HEK293 (cell line): Measurements from ENCODE around the gene WDR6.

ENCODE experiments used
- CTCF ChIA-PET: fragments of 350-600 bp; formaldehyde crosslinking; extraction: SDS; loops from one replicate; lab custom pipeline; 2021; ENCODE audit warnings: antibody characterized with exemption; lab: Yijun Ruan, JAX
- POLR2A ChIA-PET: fragments of 300-600 bp; formaldehyde crosslinking; extraction: SDS; loops from one replicate; lab custom pipeline; 2020; ENCODE audit warnings: antibody characterized with exemption, inconsistent platforms; lab: Yijun Ruan, JAX
- H3K27ac ChIP-seq: fragments of 200-500 bp; sonication (Bioruptor generic); 2 replicates; pipeline ENCODE4 v1.5.1; 2014; ENCODE audit warnings: low read depth, low read length, control low read depth, inconsistent platforms; ENCODE audit errors: extremely low read depth
- H3K36me3 ChIP-seq, 2 experiments: fragments of 200-500 bp in 1 of 2; sonication (Bioruptor generic) in 1 of 2; 1 replicate in 1 of 2; 2 replicates in 1 of 2; pipeline ENCODE4 v1.5.1; 2014 to 2017; ENCODE audit warnings: inconsistent platforms in 2 of 2, low read length in 2 of 2; ENCODE audit not compliant: control insufficient read depth in 2 of 2, insufficient read depth in 1 of 2
- H3K4me1 ChIP-seq: fragments of 200-500 bp; sonication (Bioruptor generic); 2 replicates; pipeline ENCODE4 v1.5.1; 2014; ENCODE audit warnings: mild to moderate bottlenecking, low read length, inconsistent platforms; ENCODE audit not compliant: control insufficient read depth, insufficient read depth
- H3K4me3 ChIP-seq: 2 replicates; pipeline ENCODE4 v1.5.1; 2011; ENCODE audit warnings: low read depth, mild to moderate bottlenecking, control low read depth, low read length, moderate library complexity
- H3K9me3 ChIP-seq: fragments of 200-500 bp; sonication (Bioruptor generic); 2 replicates; pipeline ENCODE4 v1.5.1; 2014; ENCODE audit warnings: low read depth, low read length, inconsistent platforms; ENCODE audit not compliant: control insufficient read depth, insufficient read depth
- KLF8 ChIP-seq: fragments of 450-650 bp; formaldehyde crosslinking; IDR thresholded peaks from 2 replicates; pipeline ENCODE4 v1.5.1; 2016; ENCODE audit warnings: missing biosample characterization, missing genetic modification characterization
- MEIS1 ChIP-seq: sonication (generic); formaldehyde crosslinking; IDR thresholded peaks from 2 replicates; pipeline ENCODE4 v1.8.1; 2022; ENCODE audit warnings: missing genetic modification reagents, mild to moderate bottlenecking, borderline replicate concordance
- MYNN ChIP-seq: fragments of 450-650 bp; formaldehyde crosslinking; IDR thresholded peaks from 2 replicates; pipeline ENCODE4 v1.5.1; 2016; ENCODE audit warnings: missing biosample characterization, missing genetic modification characterization, borderline replicate concordance
- ZBTB17 ChIP-seq: fragments of 450-650 bp; formaldehyde crosslinking; IDR thresholded peaks from 2 replicates; pipeline ENCODE4 v1.5.1; 2016; ENCODE audit warnings: missing biosample characterization, missing genetic modification characterization
- ZBTB44 ChIP-seq: fragments of 450-650 bp; IDR thresholded peaks from 2 replicates; pipeline ENCODE4 v1.5.1; 2018; ENCODE audit warnings: missing biosample characterization, mild to moderate bottlenecking, missing genetic modification characterization
- ZFP69B ChIP-seq: fragments of 450-650 bp; formaldehyde crosslinking; IDR thresholded peaks from 2 replicates; pipeline ENCODE4 v1.5.1; 2016; ENCODE audit warnings: missing biosample characterization, missing genetic modification characterization
- ZNF133 ChIP-seq: fragments of 450-650 bp; formaldehyde crosslinking; IDR thresholded peaks from 2 replicates; pipeline ENCODE4 v1.5.1; 2016; ENCODE audit warnings: missing biosample characterization, missing genetic modification characterization
- ZNF175 ChIP-seq: fragments of 450-650 bp; formaldehyde crosslinking; IDR thresholded peaks from 2 replicates; pipeline ENCODE4 v1.5.1; 2016; ENCODE audit warnings: missing biosample characterization, missing genetic modification characterization
- ZNF366 ChIP-seq: fragments of 450-650 bp; formaldehyde crosslinking; conservative IDR thresholded peaks from 2 replicates; pipeline ENCODE4 v1.5.1; 2016; ENCODE audit warnings: missing biosample characterization, missing genetic modification characterization
- ZNF37A ChIP-seq: fragments of 450-650 bp; IDR thresholded peaks from 2 replicates; pipeline ENCODE4 v1.5.1; 2018; ENCODE audit warnings: missing biosample characterization, missing genetic modification characterization
- ZNF416 ChIP-seq: fragments of 450-650 bp; formaldehyde crosslinking; IDR thresholded peaks from 2 replicates; pipeline ENCODE4 v1.5.1; 2016; ENCODE audit warnings: missing biosample characterization, missing genetic modification characterization
- ZNF488 ChIP-seq: fragments of 450-650 bp; formaldehyde crosslinking; IDR thresholded peaks from 2 replicates; pipeline ENCODE4 v1.5.1; 2016; ENCODE audit warnings: missing biosample characterization, missing genetic modification characterization
- ZNF501 ChIP-seq: fragments of 450-650 bp; formaldehyde crosslinking; IDR thresholded peaks from 2 replicates; pipeline ENCODE4 v1.5.1; 2016; ENCODE audit warnings: missing biosample characterization, missing genetic modification characterization
- ZNF560 ChIP-seq: fragments of 450-650 bp; formaldehyde crosslinking; IDR thresholded peaks from 2 replicates; pipeline ENCODE4 v1.5.1; 2017; ENCODE audit warnings: missing biosample characterization, missing genetic modification characterization, borderline replicate concordance
- ZNF571 ChIP-seq: fragments of 450-650 bp; formaldehyde crosslinking; IDR thresholded peaks from 2 replicates; pipeline ENCODE4 v1.5.0; 2017; ENCODE audit warnings: missing biosample characterization, missing genetic modification characterization
- ZNF600 ChIP-seq: fragments of 450-650 bp; formaldehyde crosslinking; IDR thresholded peaks from 2 replicates; pipeline ENCODE4 v1.5.1; 2016; ENCODE audit warnings: missing biosample characterization, missing genetic modification characterization
- ZNF610 ChIP-seq: fragments of 450-650 bp; formaldehyde crosslinking; IDR thresholded peaks from 2 replicates; pipeline ENCODE4 v1.5.1; 2016; ENCODE audit warnings: missing biosample characterization, missing genetic modification characterization, borderline replicate concordance
- ZNF624 ChIP-seq: fragments of 450-650 bp; formaldehyde crosslinking; IDR thresholded peaks from 2 replicates; pipeline ENCODE4 v1.5.1; 2017; ENCODE audit warnings: missing biosample characterization, missing genetic modification characterization
- ZNF629 ChIP-seq: fragments of 450-650 bp; formaldehyde crosslinking; IDR thresholded peaks from 2 replicates; pipeline ENCODE4 v1.5.1; 2017; ENCODE audit warnings: missing biosample characterization, missing genetic modification characterization
- ZNF677 ChIP-seq: fragments of 450-650 bp; IDR thresholded peaks from 2 replicates; pipeline ENCODE4 v1.5.0; 2018; ENCODE audit warnings: missing biosample characterization, mild to moderate bottlenecking, missing genetic modification characterization, moderate library complexity
- ZNF747 ChIP-seq: fragments of 450-650 bp; formaldehyde crosslinking; IDR thresholded peaks from 2 replicates; pipeline ENCODE4 v1.5.1; 2016; ENCODE audit warnings: missing biosample characterization, missing genetic modification characterization
- ZNF776 ChIP-seq: fragments of 450-650 bp; formaldehyde crosslinking; IDR thresholded peaks from 2 replicates; pipeline ENCODE4 v1.5.0; 2017; ENCODE audit warnings: missing biosample characterization, missing genetic modification characterization, borderline replicate concordance
- ZNF791 ChIP-seq: fragments of 450-650 bp; formaldehyde crosslinking; IDR thresholded peaks from 2 replicates; pipeline ENCODE4 v1.5.1; 2016; ENCODE audit warnings: missing biosample characterization, missing genetic modification characterization
- ZNF792 ChIP-seq: fragments of 450-650 bp; formaldehyde crosslinking; IDR thresholded peaks from 2 replicates; pipeline ENCODE4 v1.5.1; 2016; ENCODE audit warnings: missing biosample characterization, missing genetic modification characterization
- ZNF830 ChIP-seq: fragments of 450-650 bp; IDR thresholded peaks from 2 replicates; pipeline ENCODE4 v1.5.0; 2018; ENCODE audit warnings: missing biosample characterization, missing genetic modification characterization, low read depth, mild to moderate bottlenecking, moderate library complexity
- ZSCAN23 ChIP-seq: fragments of 450-650 bp; formaldehyde crosslinking; IDR thresholded peaks from 2 replicates; pipeline ENCODE4 v1.5.1; 2016; ENCODE audit warnings: missing biosample characterization, missing genetic modification characterization
- TF ChIP-seq, protein P1 (sequence below): fragments of 450-650 bp; formaldehyde crosslinking; IDR thresholded peaks from 2 replicates; pipeline ENCODE4 v1.5.1; 2017; ENCODE audit warnings: missing biosample characterization, missing genetic modification characterization
- TF ChIP-seq, protein P2 (sequence below): fragments of 450-650 bp; formaldehyde crosslinking; IDR thresholded peaks from 2 replicates; pipeline ENCODE4 v1.5.0; 2017; ENCODE audit warnings: missing biosample characterization, missing genetic modification characterization, borderline replicate concordance

The WDR6 gene

DNA sequence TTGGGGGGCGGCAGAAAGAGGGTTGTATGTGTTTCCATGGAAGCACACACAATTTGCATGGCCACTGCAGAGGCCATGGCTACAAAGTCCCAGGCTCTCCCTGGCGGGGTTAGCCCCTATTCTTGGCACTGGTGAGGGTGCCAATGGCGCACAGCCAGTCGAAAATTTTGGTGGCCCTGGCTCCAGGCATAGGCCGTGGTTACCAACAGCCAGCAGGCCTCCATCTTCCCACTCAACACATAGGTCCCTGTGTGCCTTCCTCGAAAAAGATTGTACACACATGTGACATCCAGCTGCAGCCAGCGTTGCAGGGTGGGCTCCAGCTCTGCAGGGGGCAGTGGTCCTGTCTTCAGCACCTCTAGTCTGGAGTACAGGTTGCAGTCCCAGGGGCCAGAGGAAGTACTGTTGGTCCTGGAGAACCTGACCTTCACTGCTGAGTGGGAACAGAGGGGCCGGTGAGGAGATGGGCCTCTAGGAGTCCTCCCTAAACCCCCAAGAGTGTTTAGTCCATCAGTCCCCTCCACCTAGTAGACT, 10.0 kb upstream of the WDR6 start:
- Histone ChIP-seq H3K4me3 (no peak overlapping the region), H3K9me3 (no peaks in the 10 kb centered on the region), H3K4me1 (peaks cover 13% of the 10 kb centered on the region), H3K27ac (no peak overlapping the region), H3K36me3 (peaks cover 0 to 17% of the 10 kb centered on the region in 2 experiments; a peak in 2 of 3 replicates)
- CTCF ChIA-PET: interaction anchor here (1.0 kb wide), 1 partner anchor 9 kb away, joined by 3 read pairs; no protein-coding TSS in a partner anchor
- POLR2A ChIA-PET: interaction anchor here (1.4 to 5.6 kb wide), 2 partner anchors 10 to 17 kb away, joined by 3 to 34 read pairs; partner anchors contain the start of gene WDR6
- TF ChIP-seq ZNF629 (tag by site-specific recombination) (no peak), MEIS1 (CRISPR knock-in tag) (no peak), ZNF830 (tag by site-specific recombination) (no peak), KLF8 (tag by site-specific recombination) (no peak), ZNF791 (tag by site-specific recombination) (no peak), ZNF610 (tag by site-specific recombination) (no peak), ZSCAN23 (tag by site-specific recombination) (no peak)

- Histone ChIP-seq H3K4me3 (no peak overlapping the region), H3K36me3 (peaks cover 0 to 17% of the 10 kb centered on the region in 2 experiments; a peak in 2 of 3 replicates), H3K4me1 (peaks cover 13% of the 10 kb centered on the region), H3K9me3 (no peaks in the 10 kb centered on the region), H3K27ac (no peak overlapping the region)
- POLR2A ChIA-PET: interaction anchor here (5.6 kb wide), 1 partner anchor 9 kb away, joined by 34 read pairs; the partner anchor contains the start of gene WDR6
- CTCF ChIA-PET: interaction anchor here (0.7 kb wide), 1 partner anchor 20 kb away, joined by 3 read pairs; the partner anchor contains the start of gene DALRD3
- TF ChIP-seq, protein P1, sequence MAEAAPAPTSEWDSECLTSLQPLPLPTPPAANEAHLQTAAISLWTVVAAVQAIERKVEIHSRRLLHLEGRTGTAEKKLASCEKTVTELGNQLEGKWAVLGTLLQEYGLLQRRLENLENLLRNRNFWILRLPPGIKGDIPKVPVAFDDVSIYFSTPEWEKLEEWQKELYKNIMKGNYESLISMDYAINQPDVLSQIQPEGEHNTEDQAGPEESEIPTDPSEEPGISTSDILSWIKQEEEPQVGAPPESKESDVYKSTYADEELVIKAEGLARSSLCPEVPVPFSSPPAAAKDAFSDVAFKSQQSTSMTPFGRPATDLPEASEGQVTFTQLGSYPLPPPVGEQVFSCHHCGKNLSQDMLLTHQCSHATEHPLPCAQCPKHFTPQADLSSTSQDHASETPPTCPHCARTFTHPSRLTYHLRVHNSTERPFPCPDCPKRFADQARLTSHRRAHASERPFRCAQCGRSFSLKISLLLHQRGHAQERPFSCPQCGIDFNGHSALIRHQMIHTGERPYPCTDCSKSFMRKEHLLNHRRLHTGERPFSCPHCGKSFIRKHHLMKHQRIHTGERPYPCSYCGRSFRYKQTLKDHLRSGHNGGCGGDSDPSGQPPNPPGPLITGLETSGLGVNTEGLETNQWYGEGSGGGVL (tag by site-specific recombination): peak; percentile 41; the same call in 1 of the 2 replicates
- no peak for TF ChIP-seq ZNF416 (tag by site-specific recombination)
- no peak for TF ChIP-seq ZNF560 (tag by site-specific recombination)
- TF ChIP-seq ZNF366 (tag by site-specific recombination): no peak
- no peak for TF ChIP-seq ZNF792 (tag by site-specific recombination)
- no peak for TF ChIP-seq ZNF175 (tag by site-specific recombination)
- peak; percentile 97 for TF ChIP-seq MYNN
- TF ChIP-seq, protein P2, sequence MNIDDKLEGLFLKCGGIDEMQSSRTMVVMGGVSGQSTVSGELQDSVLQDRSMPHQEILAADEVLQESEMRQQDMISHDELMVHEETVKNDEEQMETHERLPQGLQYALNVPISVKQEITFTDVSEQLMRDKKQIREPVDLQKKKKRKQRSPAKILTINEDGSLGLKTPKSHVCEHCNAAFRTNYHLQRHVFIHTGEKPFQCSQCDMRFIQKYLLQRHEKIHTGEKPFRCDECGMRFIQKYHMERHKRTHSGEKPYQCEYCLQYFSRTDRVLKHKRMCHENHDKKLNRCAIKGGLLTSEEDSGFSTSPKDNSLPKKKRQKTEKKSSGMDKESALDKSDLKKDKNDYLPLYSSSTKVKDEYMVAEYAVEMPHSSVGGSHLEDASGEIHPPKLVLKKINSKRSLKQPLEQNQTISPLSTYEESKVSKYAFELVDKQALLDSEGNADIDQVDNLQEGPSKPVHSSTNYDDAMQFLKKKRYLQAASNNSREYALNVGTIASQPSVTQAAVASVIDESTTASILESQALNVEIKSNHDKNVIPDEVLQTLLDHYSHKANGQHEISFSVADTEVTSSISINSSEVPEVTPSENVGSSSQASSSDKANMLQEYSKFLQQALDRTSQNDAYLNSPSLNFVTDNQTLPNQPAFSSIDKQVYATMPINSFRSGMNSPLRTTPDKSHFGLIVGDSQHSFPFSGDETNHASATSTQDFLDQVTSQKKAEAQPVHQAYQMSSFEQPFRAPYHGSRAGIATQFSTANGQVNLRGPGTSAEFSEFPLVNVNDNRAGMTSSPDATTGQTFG: no peak
- TF ChIP-seq ZFP69B: no peak
- no peak for TF ChIP-seq ZNF571 (tag by site-specific recombination)
- no peak for TF ChIP-seq ZNF624
- 0 out of 2 replicates have a peak, but pooled peaks have one; percentile 58 for TF ChIP-seq ZBTB44 (tag by site-specific recombination)
- no peak for TF ChIP-seq ZNF747 (tag by site-specific recombination)
- no peak for TF ChIP-seq ZNF501 (tag by site-specific recombination)
- no peak for TF ChIP-seq ZNF677 (tag by site-specific recombination)
- TF ChIP-seq ZNF600 (tag by site-specific recombination): peak; percentile 79
- TF ChIP-seq ZBTB17 (tag by site-specific recombination): peak; percentile 44
- TF ChIP-seq ZNF776: no peak
- TF ChIP-seq ZNF488 (tag by site-specific recombination): no peak
- no peak for TF ChIP-seq ZNF37A (tag by site-specific recombination)
- no peak for TF ChIP-seq ZNF133
These were observed 9.2 kb upstream of the WDR6 start for GRCh38 chr3:48997714-48998637.
